ENCODE measurements around the gene ILKAP.
A peak's percentile ranks its signal among the peaks of the same experiment; 100 is the strongest.

Gene ILKAP

GRCh38 chr2:238163481-238164198, 39.9 kb downstream of the ILKAP start:
- no peak for DNase-seq

DNA sequence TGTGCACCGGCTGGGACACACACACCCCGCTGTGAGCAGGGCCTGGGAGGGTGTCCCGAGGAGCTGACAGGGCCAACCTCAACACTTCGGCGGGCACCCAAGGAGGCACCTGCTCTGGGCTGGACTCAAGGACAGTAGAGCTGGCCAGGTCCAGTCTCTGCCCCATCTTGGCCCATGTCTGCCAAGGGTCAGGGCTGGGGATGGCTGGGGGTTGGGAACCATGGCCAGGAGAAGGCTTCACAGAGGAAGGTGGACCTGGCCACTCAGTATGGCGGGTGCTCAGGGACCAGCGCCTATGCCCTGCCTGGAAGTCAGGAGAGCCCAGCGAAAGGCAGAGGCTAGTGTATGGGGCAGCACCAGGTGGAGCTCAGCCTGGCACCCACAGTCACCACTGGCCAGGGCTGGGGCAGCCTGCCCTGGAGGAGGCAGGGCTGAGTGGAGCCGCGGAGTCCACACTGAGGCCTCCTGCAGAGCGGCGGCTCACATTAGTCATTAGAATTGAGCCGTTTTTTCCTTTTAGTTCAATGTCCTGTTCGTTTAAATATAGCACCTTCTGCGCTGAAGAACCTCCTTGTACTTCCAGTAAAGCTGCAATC, 40.6 kb downstream of the ILKAP start:
- DNase-seq = no peak

DNA sequence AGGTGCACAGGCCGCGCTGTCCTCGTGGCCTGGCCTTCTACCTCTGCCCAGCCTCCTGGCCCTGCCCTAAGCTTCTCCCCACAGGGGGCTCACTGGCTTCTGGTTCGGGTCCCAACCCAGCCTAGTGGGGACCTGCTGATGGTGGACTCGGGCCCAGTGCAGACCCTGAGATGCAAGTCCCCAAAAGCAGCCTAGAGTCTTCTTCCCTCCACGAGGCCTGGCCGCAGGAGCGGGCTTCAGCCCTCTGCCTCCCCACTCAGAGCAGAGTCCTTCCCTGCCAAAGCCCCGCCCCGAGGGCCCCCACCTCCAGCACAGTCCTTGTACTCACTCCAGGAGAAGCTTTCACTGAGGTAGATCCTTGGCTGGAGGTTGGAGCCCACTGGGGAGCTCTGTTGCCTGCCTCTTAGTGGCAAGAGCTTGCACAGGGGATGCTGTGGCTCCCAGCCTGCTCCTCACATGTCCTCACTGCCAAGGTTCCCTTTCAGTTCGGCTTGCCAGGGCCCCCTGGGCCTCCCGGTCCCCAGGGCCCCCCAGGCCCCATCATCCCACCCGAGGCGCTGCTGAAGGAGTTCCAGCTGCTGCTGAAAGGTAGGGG, 41.1 kb downstream of the ILKAP start:
- DNase-seq = no peak

DNA sequence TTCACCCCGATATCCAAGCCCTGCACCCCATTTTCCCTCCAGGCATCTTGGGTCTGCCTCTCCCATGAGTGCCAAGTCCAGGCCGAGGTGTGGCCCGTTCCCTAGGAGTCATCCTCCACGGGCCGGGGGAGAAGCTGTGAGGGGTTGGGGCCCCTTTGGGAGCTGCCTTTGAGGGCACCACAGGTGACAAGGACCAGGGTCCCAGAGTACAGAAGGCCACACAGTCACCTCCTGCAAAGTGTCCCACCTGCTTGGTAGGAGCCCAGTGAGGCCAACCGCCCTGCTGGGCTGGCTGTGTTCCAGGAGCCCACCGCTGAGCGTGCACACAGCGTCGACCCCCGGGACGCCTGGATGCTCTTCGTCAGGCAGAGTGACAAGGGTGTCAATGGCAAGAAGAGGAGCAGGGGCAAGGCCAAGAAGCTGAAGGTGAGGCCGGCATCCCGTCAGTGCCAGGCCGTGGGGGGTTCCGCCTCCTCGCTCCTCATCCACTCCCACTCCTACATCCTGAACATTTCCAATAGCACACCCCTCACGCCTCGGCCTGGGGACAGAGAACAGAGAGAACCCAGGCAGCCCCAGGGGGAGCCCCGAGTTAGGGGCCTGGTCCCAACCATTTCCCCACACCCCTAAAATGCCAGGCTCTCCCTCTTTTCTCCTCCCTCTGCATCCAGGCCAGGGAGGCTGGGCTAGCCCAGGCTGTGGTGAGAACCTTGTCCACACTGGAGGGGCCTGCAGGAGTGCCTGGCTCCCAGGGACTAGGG, 42.0 kb downstream of the ILKAP start:
- no peak for DNase-seq

DNA sequence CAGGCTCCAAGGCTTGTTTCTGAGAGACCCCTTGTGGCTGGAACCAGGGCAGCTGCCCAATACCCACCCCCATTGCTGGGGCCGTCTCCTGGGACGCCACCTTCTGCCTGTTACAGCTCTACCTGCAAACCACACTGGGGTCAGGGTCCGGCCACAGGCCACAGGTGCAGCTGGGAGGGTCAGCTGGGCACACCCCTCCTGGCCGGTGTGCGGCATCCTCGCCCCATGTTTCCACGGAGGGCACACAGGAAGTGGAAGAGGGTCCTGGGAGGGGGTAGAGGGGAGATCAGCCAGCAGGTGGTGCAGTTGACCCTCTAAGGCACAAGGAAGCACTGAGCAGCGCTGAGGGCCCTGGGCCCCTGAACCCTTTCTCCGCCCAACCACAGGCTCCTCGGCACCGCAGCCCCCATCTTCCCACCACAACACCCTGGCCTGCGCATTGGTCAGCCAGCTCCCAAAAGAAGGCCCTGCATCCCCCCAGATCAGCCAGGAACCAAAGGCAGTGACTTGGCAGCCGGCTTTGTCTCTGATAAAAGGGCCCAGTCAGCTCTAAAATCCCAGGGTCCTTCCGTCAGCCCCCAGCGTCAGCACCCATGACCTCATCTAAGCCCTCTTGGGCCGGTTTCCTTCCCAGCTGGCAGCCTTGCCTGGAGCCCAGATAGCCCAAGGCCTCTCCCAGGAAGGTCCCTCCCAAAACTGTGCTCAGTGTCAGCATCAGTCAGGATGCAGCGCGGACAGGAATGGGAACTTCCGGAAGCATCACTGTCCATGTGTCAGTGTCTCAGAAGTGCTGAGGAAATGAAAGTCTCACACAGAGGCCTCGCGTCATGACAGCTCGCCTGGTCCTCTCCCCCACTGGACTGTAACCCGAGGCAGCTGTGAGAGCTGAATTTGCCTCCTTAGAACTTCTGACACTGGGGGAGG, 43.0 kb downstream of the ILKAP start:
- DNase-seq = peak; percentile 72

DNA sequence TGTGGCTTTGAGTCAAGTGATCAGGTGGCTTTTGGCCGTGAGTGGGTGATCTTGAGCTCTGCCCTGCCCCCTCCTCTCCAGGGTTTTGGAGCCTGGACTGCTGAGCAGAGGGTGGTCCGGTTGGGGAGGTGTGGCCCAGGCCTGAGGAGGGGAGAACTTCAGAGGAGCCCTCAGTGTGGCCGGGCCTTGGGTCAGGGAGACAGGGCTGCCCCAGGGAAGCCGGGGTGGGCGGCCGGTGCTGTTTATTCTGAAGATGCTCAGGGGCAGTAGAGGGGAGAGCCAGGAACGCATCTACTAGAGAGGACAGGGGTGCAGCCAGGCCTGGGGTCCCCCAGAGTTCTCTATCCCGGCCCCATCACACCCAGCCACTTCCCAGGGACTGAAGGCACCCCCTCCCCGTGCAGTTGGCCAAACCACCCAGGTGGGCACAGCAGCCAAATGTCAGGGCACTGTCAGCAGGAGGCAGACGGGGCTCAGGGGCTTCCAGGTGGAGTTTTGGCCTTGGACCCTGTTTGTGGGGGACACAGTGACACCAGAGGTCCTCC, 43.8 kb downstream of the ILKAP start:
- no peak for DNase-seq

DNA sequence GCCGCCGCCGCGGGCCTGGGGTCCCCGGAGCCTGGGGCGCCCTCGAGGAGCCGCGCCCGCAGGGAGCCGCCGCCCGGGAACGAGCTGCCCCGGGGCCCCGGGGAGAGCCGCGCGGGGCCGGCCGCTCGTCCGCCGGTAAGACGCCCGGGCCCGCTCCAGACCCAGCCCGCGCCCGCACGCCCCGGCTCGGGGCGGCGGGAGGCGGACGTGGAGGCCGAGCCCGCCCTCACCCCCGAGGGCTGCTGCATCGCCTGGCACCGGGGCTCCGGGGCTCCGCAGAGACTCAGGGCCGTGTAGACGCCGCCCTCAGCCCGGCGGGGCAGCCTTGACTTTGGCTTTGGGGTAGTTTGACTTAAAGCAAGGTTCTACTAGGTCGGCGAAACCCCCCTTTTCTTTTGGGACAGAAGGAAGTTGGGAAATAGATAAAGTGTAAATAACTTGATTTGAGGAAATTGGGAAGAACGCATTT, 44.4 kb downstream of the ILKAP start:
- DNase-seq = no peak

GRCh38 chr2:238158509-238159070, 44.9 kb downstream of the ILKAP start, which contains the start of gene ERFE:
Gene ERFE, plus strand, starts transcription at chr2:238158970. Its CDS starts 38 bp downstream, at chr2:238159008.
- peak; percentile 29 for DNase-seq

DNA sequence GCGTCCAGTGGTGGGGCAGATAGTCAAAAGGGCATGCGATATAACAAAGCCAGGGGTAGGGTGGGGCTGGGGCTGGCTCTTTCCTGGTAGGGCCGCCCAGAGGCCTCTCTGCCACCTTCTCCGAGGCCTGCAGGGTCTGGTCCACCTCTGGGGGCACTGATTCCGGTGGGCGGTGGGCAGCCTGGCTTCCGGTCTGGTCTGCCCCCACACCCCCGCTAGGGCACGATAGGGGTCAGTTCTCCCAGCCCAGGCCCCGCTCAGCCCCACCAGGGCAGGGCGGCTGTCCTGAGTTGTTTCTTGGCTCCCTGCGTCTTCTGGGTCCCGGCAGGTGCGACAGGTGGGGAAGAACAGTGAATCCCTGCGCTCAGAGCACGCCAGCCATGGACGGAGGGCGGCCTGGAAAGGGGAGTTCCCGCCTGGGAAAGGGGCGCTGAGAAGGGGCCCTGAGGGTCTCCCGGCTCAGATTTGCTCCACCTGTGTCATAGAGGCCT, 45.4 kb downstream of the ILKAP start:
- DNase-seq = no peak

DNA sequence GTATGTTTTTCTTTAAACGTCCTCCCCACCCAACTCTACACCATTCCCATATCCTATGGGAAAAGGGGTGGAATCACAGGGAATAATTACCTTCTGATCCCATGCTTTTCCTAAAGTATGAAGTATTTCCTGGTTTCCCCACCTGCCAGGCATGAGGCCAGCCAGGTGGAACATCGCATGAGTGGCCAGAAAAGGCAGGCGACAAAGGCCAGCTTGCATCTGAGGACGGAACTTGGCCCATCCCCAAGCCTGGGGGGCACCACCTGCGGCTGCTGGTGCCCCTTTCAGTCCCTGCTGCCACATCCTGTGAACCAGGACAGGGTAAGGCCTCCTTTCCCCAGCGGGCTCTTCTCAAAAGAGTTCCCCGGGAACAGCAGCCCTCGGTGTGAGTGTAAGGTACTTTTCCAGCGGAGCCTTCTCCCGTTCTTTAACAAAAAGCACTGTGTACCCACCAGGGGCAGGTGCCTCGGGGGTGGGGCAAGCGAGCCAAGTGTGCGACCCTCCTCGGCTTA, 45.9 kb downstream of the ILKAP start:
- DNase-seq = no peak

- DNase-seq = no peak
Observed at GRCh38 chr2:238155761-238156694, 47.5 kb downstream of the ILKAP start.

DNA sequence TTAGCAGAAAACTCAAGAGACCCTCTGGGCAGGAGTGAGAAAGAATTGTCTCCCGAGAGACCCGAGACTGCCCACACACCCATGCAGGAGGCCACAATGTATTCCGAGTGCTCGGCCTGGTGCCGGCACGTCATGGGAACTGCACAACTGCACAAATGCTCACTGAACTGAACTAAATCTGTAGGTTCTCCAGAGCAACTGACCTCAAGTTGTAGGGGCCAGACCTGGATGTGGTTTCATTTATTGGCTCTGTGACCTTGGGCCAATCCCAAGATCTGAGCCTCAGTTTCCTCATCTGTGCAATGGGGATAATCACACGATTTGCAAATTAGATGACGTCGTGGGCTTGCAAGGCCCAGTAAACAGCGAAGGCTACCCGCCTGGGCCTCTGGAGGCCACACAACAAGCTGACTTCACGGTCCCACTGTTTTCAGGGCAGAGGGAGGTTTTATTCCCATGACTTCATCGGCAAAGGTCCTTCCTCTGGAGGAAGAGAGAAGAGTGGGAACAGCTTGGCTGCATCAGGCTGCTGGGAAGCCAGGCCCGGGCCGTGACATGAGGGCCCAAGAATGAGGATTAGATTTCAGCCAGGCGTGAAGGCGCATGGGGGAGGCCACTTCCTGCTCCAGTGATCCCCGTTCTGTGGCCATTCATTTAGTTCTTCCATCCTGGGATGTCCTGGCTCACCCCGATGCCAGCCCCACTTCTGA, 48.3 kb downstream of the ILKAP start:
- DNase-seq = no peak

GRCh38 chr2:238154570-238154969, 48.9 kb downstream of the ILKAP start:
- no peak for DNase-seq

- no peak for DNase-seq
Observed at GRCh38 chr2:238152771-238153688, 50.5 kb downstream of the ILKAP start.

DNA sequence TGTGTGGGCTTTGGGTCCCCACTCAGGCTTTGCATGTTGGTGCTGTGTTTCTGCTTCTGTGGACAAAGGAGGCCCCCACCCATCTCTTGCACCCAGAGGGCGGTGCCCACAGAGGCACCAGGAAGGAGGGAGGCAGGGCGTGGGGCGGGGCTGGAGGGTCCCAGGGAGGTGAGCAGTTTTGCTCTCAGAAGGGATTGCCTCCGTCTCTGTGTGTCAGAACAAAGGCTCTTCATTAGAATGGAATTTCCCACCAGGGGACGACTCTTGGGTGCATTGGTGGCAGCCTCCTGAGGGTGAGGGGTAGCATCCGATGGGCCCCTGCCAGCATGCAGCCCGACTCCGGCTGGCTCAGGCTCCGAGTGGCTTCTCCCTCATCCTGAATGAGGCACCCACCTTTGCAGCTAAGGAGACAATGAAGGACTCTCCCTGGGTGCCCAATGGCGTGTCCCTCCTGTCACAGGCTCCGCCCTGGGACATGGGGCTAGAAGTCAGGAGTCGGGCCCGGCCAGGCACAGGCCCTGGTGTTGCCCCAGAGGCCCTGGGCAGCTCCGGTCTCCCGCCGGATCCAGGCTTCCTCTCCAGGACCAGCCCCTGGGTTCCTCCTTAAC, 51.8 kb downstream of the ILKAP start:
- no peak for DNase-seq

DNA sequence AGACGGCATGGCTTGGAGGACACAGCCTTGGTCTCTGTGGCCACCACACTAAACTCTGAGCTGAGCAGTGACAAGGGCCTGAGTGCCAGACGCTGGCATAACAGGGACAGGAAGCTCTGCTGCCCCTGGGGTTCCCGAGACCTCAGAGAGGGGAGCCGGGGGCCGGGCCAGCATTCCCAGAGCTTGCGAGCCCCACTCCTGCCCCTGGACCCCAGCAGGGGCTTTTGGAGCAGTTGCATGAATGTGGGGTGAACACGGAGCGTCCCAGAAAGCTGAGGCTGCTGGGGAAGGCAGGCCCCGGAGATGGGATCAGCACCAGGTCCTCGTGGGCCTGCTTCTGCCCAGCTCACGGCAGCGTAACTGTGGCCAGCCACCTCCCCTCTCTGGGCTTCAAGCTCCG, 52.3 kb downstream of the ILKAP start:
- no peak for DNase-seq

DNA sequence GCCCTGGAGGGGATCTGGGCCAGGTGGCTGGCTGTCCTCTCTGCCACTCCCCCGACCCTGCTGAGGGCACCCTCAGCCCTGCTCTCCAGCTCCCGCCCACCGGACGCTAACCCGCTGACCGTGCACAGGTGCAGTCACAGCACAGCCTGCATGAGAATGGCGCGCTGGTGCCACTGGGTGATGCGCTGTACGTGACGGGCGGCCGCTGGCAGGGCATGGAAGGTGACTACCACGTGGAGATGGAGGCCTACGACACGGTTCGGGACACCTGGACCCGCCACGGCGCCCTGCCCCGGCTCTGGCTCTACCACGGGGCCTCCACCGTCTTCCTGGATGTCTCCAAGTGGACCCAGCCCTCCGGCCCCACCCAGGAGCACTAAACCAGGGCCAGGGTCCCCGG, 52.8 kb downstream of the ILKAP start:
- DNase-seq = no peak

Data from inflammatory macrophage treated with lipopolysaccharide for 4 hours (primary cell).